Peyer's patch (tissue), 4 donors: ENCODE results near the gene RUNX3.

Source experiments
- POLR2A ChIP-seq, 2 donors: fragments of 450-650 bp; IDR thresholded peaks; one replicate each; pipeline ENCODE4 v1.5.1; 2017; ENCODE audit warnings: antibody characterized with exemption in 2 of 2, mild to moderate bottlenecking in 2 of 2, moderate library complexity in 2 of 2
- TF ChIP-seq, protein P1 (sequence below), 6 experiments: fragments of 450-650 bp in 4 of 6; fragments of 200-600 bp in 2 of 6; sonication (generic) in 1 of 6; IDR thresholded peaks; one replicate each; pipeline ENCODE4 v1.5.1; 2017 to 2019; ENCODE audit warnings: antibody characterized with exemption in 6 of 6, mild to moderate bottlenecking in 3 of 6, moderate library complexity in 1 of 6

DNA sequence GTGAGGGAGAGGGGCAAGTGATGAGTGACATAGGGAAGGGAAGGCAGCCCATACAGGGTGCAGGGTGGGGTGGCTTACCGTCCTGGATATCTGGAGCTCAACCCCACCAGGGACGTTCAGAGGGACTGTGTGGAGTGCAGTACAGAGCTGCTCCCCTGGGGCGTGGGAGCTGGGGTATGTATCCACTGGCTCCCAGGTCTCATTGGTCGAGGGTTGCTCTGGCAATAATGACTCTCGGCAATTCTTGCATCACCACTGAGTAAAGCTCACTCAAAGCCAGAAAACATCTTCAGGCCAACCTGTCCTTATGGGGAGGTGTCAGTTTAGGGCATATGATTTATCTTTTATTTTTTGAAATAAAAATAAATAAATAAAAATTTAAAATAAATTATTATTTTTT is 43.2 kb upstream of the RUNX3 start:
- no peak for TF ChIP-seq POLR2A (IDR thresholded peaks at IDR 0.05)
- TF ChIP-seq, protein P1, sequence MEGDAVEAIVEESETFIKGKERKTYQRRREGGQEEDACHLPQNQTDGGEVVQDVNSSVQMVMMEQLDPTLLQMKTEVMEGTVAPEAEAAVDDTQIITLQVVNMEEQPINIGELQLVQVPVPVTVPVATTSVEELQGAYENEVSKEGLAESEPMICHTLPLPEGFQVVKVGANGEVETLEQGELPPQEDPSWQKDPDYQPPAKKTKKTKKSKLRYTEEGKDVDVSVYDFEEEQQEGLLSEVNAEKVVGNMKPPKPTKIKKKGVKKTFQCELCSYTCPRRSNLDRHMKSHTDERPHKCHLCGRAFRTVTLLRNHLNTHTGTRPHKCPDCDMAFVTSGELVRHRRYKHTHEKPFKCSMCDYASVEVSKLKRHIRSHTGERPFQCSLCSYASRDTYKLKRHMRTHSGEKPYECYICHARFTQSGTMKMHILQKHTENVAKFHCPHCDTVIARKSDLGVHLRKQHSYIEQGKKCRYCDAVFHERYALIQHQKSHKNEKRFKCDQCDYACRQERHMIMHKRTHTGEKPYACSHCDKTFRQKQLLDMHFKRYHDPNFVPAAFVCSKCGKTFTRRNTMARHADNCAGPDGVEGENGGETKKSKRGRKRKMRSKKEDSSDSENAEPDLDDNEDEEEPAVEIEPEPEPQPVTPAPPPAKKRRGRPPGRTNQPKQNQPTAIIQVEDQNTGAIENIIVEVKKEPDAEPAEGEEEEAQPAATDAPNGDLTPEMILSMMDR (IDR thresholded peaks at IDR 0.05): no peak
